Hematopoietic multipotent progenitor cell treated with erythropoietin and hydrocortisone succinate and interleukin-3 and kit ligand, for 4 days (in vitro differentiated cells): ENCODE measurements around the gene CCDC191.

ENCODE experiments used
- DNase-seq: peaks from one replicate; pipeline ENCODE4 v3.0.0-alpha.2; 2015

CCDC191 gene

GRCh38 chr3:114056130-114057010, at the start of gene CCDC191, which contains the start of gene QTRT2:
Gene CCDC191, minus strand, starts transcription at chr3:114056526. Its CDS starts 60 bp downstream, at chr3:114056466.
Gene QTRT2, plus strand, starts transcription at chr3:114056737. Its CDS starts 8,521 bp downstream, at chr3:114065258.
- DNase-seq, result peak; percentile 100

- DNase-seq, result no peak
Observed at GRCh38 chr3:114104414-114104813, 48.1 kb upstream of the CCDC191 start.

GRCh38 chr3:114103858-114104257, 47.5 kb upstream of the CCDC191 start:
- DNase-seq, result no peak

GRCh38 chr3:114103181-114103580, 46.9 kb upstream of the CCDC191 start:
- no peak for DNase-seq

- no peak for DNase-seq
Observed at GRCh38 chr3:114101101-114101500, 44.8 kb upstream of the CCDC191 start.

- no peak for DNase-seq
Observed at GRCh38 chr3:114095796-114096195, 39.5 kb upstream of the CCDC191 start.

- DNase-seq, result peak; percentile 29
Observed at GRCh38 chr3:114093596-114093995, 37.3 kb upstream of the CCDC191 start.

GRCh38 chr3:114093016-114093380, 36.7 kb upstream of the CCDC191 start:
- no peak for DNase-seq

GRCh38 chr3:114092151-114093015, 36.1 kb upstream of the CCDC191 start:
- peak; percentile 55 for DNase-seq

GRCh38 chr3:114089675-114090074, 33.3 kb upstream of the CCDC191 start:
- no peak for DNase-seq

- no peak for DNase-seq
Observed at GRCh38 chr3:114086356-114086755, 30.0 kb upstream of the CCDC191 start.

- DNase-seq, result no peak
Observed at GRCh38 chr3:114083112-114083511, 26.8 kb upstream of the CCDC191 start.

- no peak for DNase-seq
Observed at GRCh38 chr3:114081037-114081436, 24.7 kb upstream of the CCDC191 start.

GRCh38 chr3:114080201-114080600, 23.9 kb upstream of the CCDC191 start:
- DNase-seq, result no peak

- peak; percentile 55 for DNase-seq
Observed at GRCh38 chr3:114079761-114080160, 23.4 kb upstream of the CCDC191 start.

GRCh38 chr3:114078126-114078525, 21.8 kb upstream of the CCDC191 start:
- no peak for DNase-seq

- no peak for DNase-seq
Observed at GRCh38 chr3:114076711-114077110, 20.4 kb upstream of the CCDC191 start.

GRCh38 chr3:114071786-114072185, 15.5 kb upstream of the CCDC191 start:
- DNase-seq, result no peak

- DNase-seq, result no peak
Observed at GRCh38 chr3:114068336-114068735, 12.0 kb upstream of the CCDC191 start.

GRCh38 chr3:114067804-114068203, 11.5 kb upstream of the CCDC191 start:
- DNase-seq, result no peak

GRCh38 chr3:114060906-114061655, 4.8 kb upstream of the CCDC191 start:
- DNase-seq, result no peak

GRCh38 chr3:114058646-114059045, 2.3 kb upstream of the CCDC191 start:
- no peak for DNase-seq

GRCh38 chr3:114057011-114057347, 653 bp upstream of the CCDC191 start:
- DNase-seq, result no peak
